OCI-LY1 (cell line): ENCODE data around the gene APOA4.

Source experiments
- H2AFZ ChIP-seq: fragments of 200-600 bp; sonication (generic), shearing (Covaris generic); 2 replicates; pipeline ENCODE4 v1.6.0; 2014; ENCODE audit warnings: antibody characterized with exemption, mild to moderate bottlenecking, low read length
- H3F3A ChIP-seq: fragments of 200-600 bp; sonication (generic), shearing (Covaris generic); 2 replicates; pipeline ENCODE4 v1.6.0; 2014; ENCODE audit warnings: mild to moderate bottlenecking, antibody characterized with exemption, low read length, moderate library complexity; ENCODE audit not compliant: insufficient read depth
- H3K27ac ChIP-seq: fragments of 200-600 bp; sonication (generic); 2 replicates; pipeline ENCODE4 v1.5.1; 2014; ENCODE audit warnings: low read length, mixed run types, mild to moderate bottlenecking, low read depth; ENCODE audit not compliant: poor library complexity, severe bottlenecking
- H3K27me3 ChIP-seq: fragments of 200-600 bp; sonication (generic); 2 replicates; pipeline ENCODE4 v1.6.0; 2014; ENCODE audit warnings: antibody characterized with exemption, mild to moderate bottlenecking, low read length, moderate library complexity; ENCODE audit not compliant: insufficient read depth
- H3K36me3 ChIP-seq: fragments of 200-600 bp; sonication (generic); 2 replicates; pipeline ENCODE4 v1.6.1; 2014; ENCODE audit warnings: mild to moderate bottlenecking, antibody characterized with exemption, low read length, moderate library complexity, mixed read lengths; ENCODE audit not compliant: insufficient read depth
- H3K4me1 ChIP-seq: fragments of 200-600 bp; sonication (generic); 2 replicates; pipeline ENCODE4 v1.5.1; 2014; ENCODE audit warnings: mild to moderate bottlenecking, low read length, moderate library complexity; ENCODE audit not compliant: insufficient read depth, severe bottlenecking
- H3K4me2 ChIP-seq: fragments of 200-600 bp; sonication (generic), shearing (Covaris generic); 2 replicates; pipeline ENCODE4 v1.6.1; 2014; ENCODE audit warnings: low read length
- H3K4me3 ChIP-seq: fragments of 200-600 bp; sonication (generic); 2 replicates; pipeline ENCODE4 v1.5.1; 2014; ENCODE audit warnings: low read length, low read depth, mild to moderate bottlenecking, mixed read lengths; ENCODE audit not compliant: poor library complexity, severe bottlenecking
- H3K79me2 ChIP-seq: fragments of 200-600 bp; shearing (Covaris generic); 2 replicates; pipeline ENCODE4 v1.6.1; 2016; ENCODE audit warnings: mixed run types, low read length, mixed read lengths; ENCODE audit not compliant: insufficient read depth
- H3K9ac ChIP-seq: fragments of 200-600 bp; sonication (generic), shearing (Covaris generic); 2 replicates; pipeline ENCODE4 v1.6.1; 2014; ENCODE audit warnings: mild to moderate bottlenecking, low read length, mixed read lengths
- H3K9me2 ChIP-seq: fragments of 200-600 bp; sonication (generic), shearing (Covaris generic); 2 replicates; pipeline ENCODE4 v1.6.1; 2014; ENCODE audit warnings: low read depth, mild to moderate bottlenecking, low read length, mixed read lengths
- H3K9me3 ChIP-seq: fragments of 200-600 bp; shearing (Covaris generic); 2 replicates; pipeline ENCODE4 v1.6.1; 2014; ENCODE audit warnings: low read length, mixed read lengths
- H4K20me1 ChIP-seq: fragments of 200-600 bp; sonication (generic), shearing (Covaris generic); 2 replicates; pipeline ENCODE4 v1.6.0; 2016; ENCODE audit warnings: mild to moderate bottlenecking, low read length; ENCODE audit not compliant: insufficient read depth
- EZH2 ChIP-seq: fragments of 200-600 bp; sonication (generic), shearing (Covaris generic); IDR thresholded peaks from 2 replicates; pipeline ENCODE4 v1.8.0; 2017; ENCODE audit warnings: borderline replicate concordance, mixed run types, mild to moderate bottlenecking, antibody characterized with exemption, low read length, moderate library complexity, mixed read lengths
- TF ChIP-seq, protein P1 (sequence below): fragments of 200-600 bp; sonication (generic), shearing (Covaris generic); IDR thresholded peaks from 2 replicates; pipeline ENCODE4 v1.5.1; 2017; ENCODE audit warnings: mild to moderate bottlenecking, antibody characterized with exemption, low read length, moderate library complexity, mixed read lengths

The APOA4 gene

GRCh38 chr11:116869610-116870009, 46.5 kb upstream of the APOA4 start:
- Histone ChIP-seq H3K36me3 (peaks cover 93% of the 10 kb centered on the region), H3K79me2 (no peaks in the 10 kb centered on the region), H3K9me3 (no peaks in the 10 kb centered on the region), H3K27ac (no peak overlapping the region), H2AFZ (no peak overlapping the region), H3K4me3 (no peak overlapping the region), H3K4me2 (no peak overlapping the region), H3F3A (no peaks in the 10 kb centered on the region), H3K9ac (no peak overlapping the region), H4K20me1 (no peaks in the 10 kb centered on the region), H3K27me3 (no peaks in the 10 kb centered on the region), H3K4me1 (no peaks in the 10 kb centered on the region), H3K9me2 (no peaks in the 10 kb centered on the region)
- TF ChIP-seq EZH2, result no peak
- TF ChIP-seq, protein P1, sequence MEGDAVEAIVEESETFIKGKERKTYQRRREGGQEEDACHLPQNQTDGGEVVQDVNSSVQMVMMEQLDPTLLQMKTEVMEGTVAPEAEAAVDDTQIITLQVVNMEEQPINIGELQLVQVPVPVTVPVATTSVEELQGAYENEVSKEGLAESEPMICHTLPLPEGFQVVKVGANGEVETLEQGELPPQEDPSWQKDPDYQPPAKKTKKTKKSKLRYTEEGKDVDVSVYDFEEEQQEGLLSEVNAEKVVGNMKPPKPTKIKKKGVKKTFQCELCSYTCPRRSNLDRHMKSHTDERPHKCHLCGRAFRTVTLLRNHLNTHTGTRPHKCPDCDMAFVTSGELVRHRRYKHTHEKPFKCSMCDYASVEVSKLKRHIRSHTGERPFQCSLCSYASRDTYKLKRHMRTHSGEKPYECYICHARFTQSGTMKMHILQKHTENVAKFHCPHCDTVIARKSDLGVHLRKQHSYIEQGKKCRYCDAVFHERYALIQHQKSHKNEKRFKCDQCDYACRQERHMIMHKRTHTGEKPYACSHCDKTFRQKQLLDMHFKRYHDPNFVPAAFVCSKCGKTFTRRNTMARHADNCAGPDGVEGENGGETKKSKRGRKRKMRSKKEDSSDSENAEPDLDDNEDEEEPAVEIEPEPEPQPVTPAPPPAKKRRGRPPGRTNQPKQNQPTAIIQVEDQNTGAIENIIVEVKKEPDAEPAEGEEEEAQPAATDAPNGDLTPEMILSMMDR, result no peak

DNA sequence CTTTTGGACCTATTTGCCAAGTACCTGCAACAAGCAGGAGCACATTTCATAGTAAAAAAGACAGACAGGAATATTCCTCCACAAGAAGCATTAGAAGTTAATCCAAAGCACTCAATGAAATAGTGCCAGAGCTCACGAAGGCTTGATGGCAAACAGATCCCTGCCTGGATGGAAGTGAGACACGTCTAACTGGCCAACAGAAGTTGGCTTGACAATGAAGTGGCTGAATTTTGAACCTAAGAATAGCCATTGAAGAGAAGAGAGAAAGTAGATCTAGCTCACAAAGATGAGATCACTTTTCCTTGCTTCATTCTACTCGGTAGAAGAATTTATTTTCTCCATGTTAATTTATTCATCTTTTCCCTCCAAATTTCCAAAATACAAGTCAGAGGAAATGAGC, 45.0 kb upstream of the APOA4 start:
- H3K9me2 ChIP-seq, result no peaks in the 10 kb centered on the region
- no peak overlapping the region for H3K4me3 ChIP-seq
- H3F3A ChIP-seq, result no peaks in the 10 kb centered on the region
- H3K9me3 ChIP-seq, result no peaks in the 10 kb centered on the region
- TF ChIP-seq, protein P1, result no peak
- no peak for TF ChIP-seq EZH2
- H3K4me1 ChIP-seq, result no peaks in the 10 kb centered on the region
- peaks cover 93% of the 10 kb centered on the region for H3K36me3 ChIP-seq
- no peak overlapping the region for H3K27ac ChIP-seq
- H3K79me2 ChIP-seq, result no peaks in the 10 kb centered on the region
- H4K20me1 ChIP-seq, result no peaks in the 10 kb centered on the region
- H2AFZ ChIP-seq, result no peak overlapping the region
- no peak overlapping the region for H3K9ac ChIP-seq
- no peaks in the 10 kb centered on the region for H3K27me3 ChIP-seq
- H3K4me2 ChIP-seq, result no peak overlapping the region

- peaks cover 90% of the 10 kb centered on the region for H3K36me3 ChIP-seq
- H2AFZ ChIP-seq, result no peak overlapping the region
- no peaks in the 10 kb centered on the region for H3K27me3 ChIP-seq
- no peak for TF ChIP-seq EZH2
- TF ChIP-seq, protein P1, result no peak
- no peaks in the 10 kb centered on the region for H3F3A ChIP-seq
- no peaks in the 10 kb centered on the region for H3K9me2 ChIP-seq
- H3K4me1 ChIP-seq, result no peaks in the 10 kb centered on the region
- H3K4me2 ChIP-seq, result no peak overlapping the region
- no peak overlapping the region for H3K27ac ChIP-seq
- no peak overlapping the region for H3K9ac ChIP-seq
- no peak overlapping the region for H3K4me3 ChIP-seq
- no peaks in the 10 kb centered on the region for H3K79me2 ChIP-seq
- H3K9me3 ChIP-seq, result no peaks in the 10 kb centered on the region
- H4K20me1 ChIP-seq, result no peaks in the 10 kb centered on the region
Observed at GRCh38 chr11:116867619-116868018, 44.5 kb upstream of the APOA4 start.
